Uterus (tissue), 2 donors: ENCODE results near the gene IPO8.

Experiments used
- CTCF ChIP-seq, 4 experiments: fragments of 200-600 bp in 2 of 4; fragments of 450-650 bp in 2 of 4; sonication (generic) in 2 of 4; IDR thresholded peaks; one replicate each; pipeline ENCODE4 v1.5.1; 2016 to 2019; ENCODE audit warnings: antibody characterized with exemption in 4 of 4, mild to moderate bottlenecking in 2 of 4, moderate library complexity in 1 of 4
- POLR2A ChIP-seq, 2 donors: fragments of 450-650 bp; IDR thresholded peaks; one replicate each; pipeline ENCODE4 v1.6.1; 2016; ENCODE audit warnings: antibody characterized with exemption in 2 of 2, mild to moderate bottlenecking in 1 of 2, moderate library complexity in 1 of 2

DNA sequence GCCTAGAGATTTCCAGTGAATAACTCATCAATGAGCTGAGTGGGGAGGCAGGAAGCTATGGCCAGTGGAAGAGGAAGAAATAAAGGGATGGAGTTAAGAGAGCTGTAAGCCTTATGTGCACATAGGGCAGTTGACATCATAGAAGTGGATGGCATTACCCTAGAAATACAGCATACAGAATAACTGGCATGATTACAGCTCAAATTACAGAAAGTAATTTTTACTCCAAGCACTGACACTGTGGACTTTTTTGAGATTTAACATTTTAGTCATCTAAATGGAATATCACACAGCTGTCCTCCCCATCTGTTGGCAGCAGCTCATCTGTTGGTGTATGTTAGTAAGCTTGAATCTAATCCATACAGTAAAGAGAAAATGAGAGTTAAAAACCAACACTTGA, 5.4 kb upstream of the IPO8 start:
- TF ChIP-seq CTCF (IDR thresholded peaks at IDR 0.05) (no peak), POLR2A (IDR thresholded peaks at IDR 0.05) (no peak)
